Gastroesophageal sphincter (tissue), 4 donors: ENCODE measurements around the gene NRF1. TPM values are rescaled to one million over a fixed set of nuclear protein-coding genes. Genes with fewer than 3 reads are reported as not detected.

Experiments used
- ATAC-seq: fragments of 150-250 bp; one replicate; pipeline ENCODE4 v1.9.1; 2016; ENCODE audit warnings: mild to moderate bottlenecking, moderate library complexity
- H3K27ac ChIP-seq, 4 donors: fragments of 200-600 bp; sonication (generic) in 3 of 4; 1 replicate in 3 of 4; 2 replicates in 1 of 4; pipeline ENCODE4 v1.5.1; 2016 to 2019
- H3K27me3 ChIP-seq: fragments of 200-600 bp; sonication (generic); one replicate; pipeline ENCODE4 v1.5.1; 2019
- H3K36me3 ChIP-seq, 2 donors: fragments of 200-600 bp; sonication (generic); one replicate each; pipeline ENCODE4 v1.5.1; 2019; ENCODE audit warnings: control low read depth in 1 of 2
- H3K4me1 ChIP-seq, 3 donors: fragments of 200-600 bp; sonication (generic); 1 replicate in 2 of 3; 2 replicates in 1 of 3; pipeline ENCODE4 v1.5.1; 2016 to 2019; ENCODE audit warnings: control low read depth in 2 of 3
- H3K4me3 ChIP-seq, 2 donors: fragments of 200-600 bp; sonication (generic); one replicate each; pipeline ENCODE4 v1.5.1; 2019; ENCODE audit warnings: mild to moderate bottlenecking in 1 of 2, moderate library complexity in 1 of 2
- H3K9me3 ChIP-seq, 3 donors: fragments of 200-600 bp; sonication (generic); one replicate each; pipeline ENCODE4 v1.5.1; 2017 to 2019; ENCODE audit warnings: control low read depth in 2 of 3
- CTCF ChIP-seq, 4 experiments: fragments of 200-600 bp in 2 of 4; fragments of 450-650 bp in 2 of 4; sonication (generic) in 1 of 4; IDR thresholded peaks; one replicate each; pipeline ENCODE4 v1.5.1; 2017 to 2019; ENCODE audit warnings: antibody characterized with exemption in 4 of 4, mild to moderate bottlenecking in 2 of 4, moderate library complexity in 2 of 4
- EP300 ChIP-seq: sonication (generic); formaldehyde crosslinking; IDR thresholded peaks from one replicate; pipeline ENCODE4 v1.6.1; 2017; ENCODE audit warnings: antibody characterized with exemption, mild to moderate bottlenecking
- POLR2A ChIP-seq, 2 donors: fragments of 450-650 bp; IDR thresholded peaks; one replicate each; pipeline ENCODE4 v1.6.1; 2017; ENCODE audit warnings: antibody characterized with exemption in 2 of 2, mild to moderate bottlenecking in 2 of 2, moderate library complexity in 1 of 2
- POLR2AphosphoS5 ChIP-seq: sonication (generic); formaldehyde crosslinking; IDR thresholded peaks from one replicate; pipeline ENCODE4 v1.6.1; 2017; ENCODE audit warnings: antibody characterized with exemption
- WGBS, 2 donors: methylation state at CpG; one replicate each; pipeline ENCODE4 v1.1.5; 2018; ENCODE audit warnings: low coverage in 1 of 2; 5-methylcytosine and 5-hydroxymethylcytosine counted together
- total RNA-seq, 4 donors: library from RNA; depleted of rRNA; stranded (reverse); fragments of >200 nt; gene quantifications; one replicate each; pipeline ENCODE4 v1.1.0, GENCODE V29; 2016

Gene NRF1
- total RNA-seq, 4 donors from 2014 or later, result 7.8 to 20.5 (median 17.0) TPM

DNA sequence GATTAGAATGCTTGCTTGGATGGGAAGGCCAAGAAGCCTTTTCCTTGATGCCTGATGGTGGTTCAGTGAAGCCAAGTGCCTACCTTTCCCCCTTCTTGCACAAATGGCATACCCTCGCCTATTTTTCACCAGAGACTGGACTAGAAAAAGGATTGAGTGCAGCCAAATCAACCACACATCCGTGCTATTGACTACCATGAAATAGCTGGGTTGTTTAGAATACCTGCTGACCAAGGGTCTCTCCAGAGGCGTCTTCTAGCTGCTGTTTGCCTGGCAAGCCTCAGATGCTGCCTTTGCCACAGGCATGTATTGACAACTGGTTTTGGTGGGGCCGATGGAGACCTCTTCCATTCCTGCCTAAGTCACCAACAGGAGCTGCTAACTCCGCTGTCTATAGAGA, 146.5 kb downstream of the NRF1 start:
- Histone ChIP-seq H3K9me3 (no peaks in the 10 kb centered on the region), H3K4me3 (no peak overlapping the region), H3K36me3 (peaks cover 0 to 37% of the 10 kb centered on the region in 2 donors), H3K27me3 (no peaks in the 10 kb centered on the region), H3K4me1 (no peaks in the 10 kb centered on the region), H3K27ac (no peak overlapping the region)
- ATAC-seq, result no peak
- 80 to 93% methylated on average over 1 to 3 of the region's 5 CpGs for WGBS, 2 donors
- TF ChIP-seq CTCF (IDR thresholded peaks at IDR 0.05) (no peak), POLR2A (IDR thresholded peaks at IDR 0.05) (no peak), EP300 (no peak), POLR2AphosphoS5 (no peak)

GRCh38 chr7:129762387-129762969, 151.0 kb downstream of the NRF1 start:
- no peaks in the 10 kb centered on the region for H3K27me3 ChIP-seq
- TF ChIP-seq CTCF (IDR thresholded peaks at IDR 0.05), result no peak
- TF ChIP-seq POLR2A (IDR thresholded peaks at IDR 0.05), result no peak
- no peak for TF ChIP-seq EP300
- no peak for TF ChIP-seq POLR2AphosphoS5
- WGBS, 2 donors, result 94% methylated on average over 12 of the region's 52 CpGs; no CpG with 5 or more reads in 1 of the 2 donors
- no peaks in the 10 kb centered on the region for H3K9me3 ChIP-seq
- H3K4me3 ChIP-seq, result no peak overlapping the region
- no peak for ATAC-seq
- H3K27ac ChIP-seq, result no peak overlapping the region
- H3K4me1 ChIP-seq, result no peaks in the 10 kb centered on the region
- H3K36me3 ChIP-seq, result peaks cover 0 to 4% of the 10 kb centered on the region in 2 donors

DNA sequence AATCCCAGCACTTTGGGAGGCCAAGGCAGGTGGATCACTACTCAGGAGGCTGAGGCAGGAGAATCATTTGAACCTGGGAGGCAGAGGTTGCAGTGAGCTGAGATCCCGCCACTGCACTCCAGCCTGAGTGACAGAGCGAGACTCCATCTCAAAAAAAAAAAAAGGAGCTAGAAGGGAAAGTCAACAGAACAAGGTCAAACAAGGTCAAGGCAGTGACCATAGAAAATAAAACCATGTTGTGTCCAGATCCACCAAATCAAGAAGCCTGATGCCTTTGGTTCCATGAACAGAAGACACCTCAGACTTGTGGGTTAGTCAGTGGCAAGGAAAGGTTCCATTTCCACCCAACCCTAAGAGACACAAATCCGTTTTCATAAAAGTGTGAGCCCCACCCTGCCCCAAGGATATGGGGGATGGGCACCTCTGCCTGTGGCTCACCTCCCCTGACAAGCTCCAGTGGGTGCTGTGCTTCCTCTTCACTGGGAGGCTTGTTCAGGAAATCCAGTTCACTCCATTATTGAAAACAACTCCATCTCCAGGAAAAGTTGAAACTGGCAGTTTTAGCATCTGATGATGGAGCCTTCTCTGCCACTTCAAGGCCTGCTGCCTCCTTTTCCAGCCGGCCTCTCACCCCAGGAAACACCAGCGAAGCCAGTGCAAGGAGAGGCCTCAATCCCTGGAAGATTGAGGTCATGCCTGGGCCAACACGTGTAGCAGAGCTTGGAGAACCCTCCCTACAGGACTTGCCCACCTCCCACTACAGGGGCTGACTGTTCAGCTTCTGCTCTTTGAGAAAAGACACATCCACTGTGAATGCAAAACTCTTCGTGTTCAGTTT, 152.9 kb downstream of the NRF1 start:
- Histone ChIP-seq H3K9me3 (no peaks in the 10 kb centered on the region), H3K36me3 (no peaks in the 10 kb centered on the region), H3K27me3 (no peaks in the 10 kb centered on the region), H3K4me3 (no peak overlapping the region), H3K4me1 (no peaks in the 10 kb centered on the region), H3K27ac (no peak overlapping the region)
- ATAC-seq, result no peak
- WGBS, 2 donors, result 83% methylated on average over 4 of the region's 7 CpGs; no CpG with 5 or more reads in 1 of the 2 donors
- TF ChIP-seq POLR2A (IDR thresholded peaks at IDR 0.05) (no peak), CTCF (IDR thresholded peaks at IDR 0.05) (no peak)

GRCh38 chr7:129765352-129765751, 153.8 kb downstream of the NRF1 start:
- no peak for ATAC-seq
- WGBS, 2 donors, result 81 to 85% methylated on average over 3 of the region's 3 CpGs
- Histone ChIP-seq H3K4me1 (no peaks in the 10 kb centered on the region), H3K27ac (no peak overlapping the region), H3K27me3 (no peaks in the 10 kb centered on the region), H3K4me3 (no peak overlapping the region), H3K36me3 (no peaks in the 10 kb centered on the region), H3K9me3 (no peaks in the 10 kb centered on the region)
- TF ChIP-seq CTCF (IDR thresholded peaks at IDR 0.05), result no peak
- no peak for TF ChIP-seq POLR2AphosphoS5
- no peak for TF ChIP-seq POLR2A (IDR thresholded peaks at IDR 0.05)
- TF ChIP-seq EP300, result no peak
